Measurements from ENCODE around the gene VTI1A.
A peak's percentile ranks its signal among the peaks of the same experiment; 100 is the strongest.

VTI1A gene

GRCh38 chr10:112465299-112465883 is 18.4 kb downstream of the VTI1A start:
- no peak for DNase-seq (ENCODE audit: low read depth in 2 of 2)
- H3K4me3 ChIP-seq (replicated peaks in 1 of 2; ENCODE audit: low read depth in 2 of 2, low read length in 2 of 2): no peak overlapping the region
- no peak for TF ChIP-seq CTCF (IDR thresholded peaks at IDR 0.05; ENCODE audit: low read depth, low read length)

GRCh38 chr10:112466802-112467201 is 19.8 kb downstream of the VTI1A start:
- TF ChIP-seq CTCF (IDR thresholded peaks at IDR 0.05; ENCODE audit: low read depth, low read length): no peak
- H3K4me3 ChIP-seq (replicated peaks in 1 of 2; ENCODE audit: low read depth in 2 of 2, low read length in 2 of 2): no peak overlapping the region
- no peak for DNase-seq (ENCODE audit: low read depth in 2 of 2)

GRCh38 chr10:112467541-112468075 is 20.6 kb downstream of the VTI1A start:
- no peak for TF ChIP-seq CTCF (IDR thresholded peaks at IDR 0.05; ENCODE audit: low read depth, low read length)
- no peak for DNase-seq (ENCODE audit: low read depth in 2 of 2)
- no peak overlapping the region for H3K4me3 ChIP-seq (replicated peaks in 1 of 2; ENCODE audit: low read depth in 2 of 2, low read length in 2 of 2)

GRCh38 chr10:112471878-112472487 is 25.0 kb downstream of the VTI1A start:
- H3K4me3 ChIP-seq (replicated peaks in 1 of 2; ENCODE audit: low read depth in 2 of 2, low read length in 2 of 2): no peak overlapping the region
- TF ChIP-seq CTCF (IDR thresholded peaks at IDR 0.05; ENCODE audit: low read depth, low read length): peak; percentile 65
- peak; percentile 75 to 78 for DNase-seq (ENCODE audit: low read depth in 2 of 2)

GRCh38 chr10:112475575-112476218 is 28.7 kb downstream of the VTI1A start:
- peak; percentile 26 for TF ChIP-seq CTCF (IDR thresholded peaks at IDR 0.05; ENCODE audit: low read depth, low read length)
- H3K4me3 ChIP-seq (replicated peaks in 1 of 2; ENCODE audit: low read depth in 2 of 2, low read length in 2 of 2): no peak overlapping the region
- peak; percentile 29 to 32 for DNase-seq (ENCODE audit: low read depth in 2 of 2)

- DNase-seq (ENCODE audit: low read depth in 2 of 2): no peak
- TF ChIP-seq CTCF (IDR thresholded peaks at IDR 0.05; ENCODE audit: low read depth, low read length): no peak
- no peak overlapping the region for H3K4me3 ChIP-seq (replicated peaks in 1 of 2; ENCODE audit: low read depth in 2 of 2, low read length in 2 of 2)
These were observed 34.6 kb downstream of the VTI1A start for GRCh38 chr10:112481602-112482001.

All from cardiac fibroblast (primary cell).